Vagina (tissue), 2 donors: ENCODE measurements around the gene ARHGAP10. TPM values are rescaled to one million over a fixed set of nuclear protein-coding genes. Genes with fewer than 3 reads are reported as not detected.

Experiments used
- DNase-seq, 2 donors: peaks; one replicate each; pipeline ENCODE4 v3.0.0-alpha.2; 2017; ENCODE audit errors: extremely low spot score in 2 of 2
- H3K27ac ChIP-seq: fragments of 200-600 bp; sonication (generic); one replicate; pipeline ENCODE4 v1.5.1; 2019
- H3K27me3 ChIP-seq: fragments of 200-600 bp; sonication (generic); one replicate; pipeline ENCODE4 v1.5.1; 2019
- H3K36me3 ChIP-seq, 2 donors: fragments of 200-600 bp; sonication (generic); one replicate each; pipeline ENCODE4 v1.5.1; 2017 to 2019
- H3K4me1 ChIP-seq: fragments of 200-600 bp; sonication (generic); one replicate; pipeline ENCODE4 v1.5.1; 2019
- H3K4me3 ChIP-seq, 2 donors: fragments of 200-600 bp; sonication (generic); 1 replicate in 1 of 2; 2 replicates in 1 of 2; pipeline ENCODE4 v1.5.1; 2016 to 2019
- H3K9me3 ChIP-seq: fragments of 200-600 bp; sonication (generic); one replicate; pipeline ENCODE4 v1.5.1; 2019
- CTCF ChIP-seq, 3 experiments: fragments of 450-650 bp in 2 of 3; fragments of 200-600 bp in 1 of 3; sonication (generic) in 1 of 3; IDR thresholded peaks; one replicate each; pipeline ENCODE4 v1.5.1; 2017 to 2019; ENCODE audit warnings: antibody characterized with exemption in 3 of 3, mild to moderate bottlenecking in 2 of 3, moderate library complexity in 2 of 3
- POLR2A ChIP-seq, 2 donors: fragments of 450-650 bp; IDR thresholded peaks; one replicate each; pipeline ENCODE4 v1.6.1; 2017; ENCODE audit warnings: antibody characterized with exemption in 2 of 2, mild to moderate bottlenecking in 2 of 2, moderate library complexity in 2 of 2
- POLR2AphosphoS5 ChIP-seq, 2 donors: sonication (generic); formaldehyde crosslinking; IDR thresholded peaks; one replicate each; pipeline ENCODE4 v1.9.0; 2017; ENCODE audit warnings: antibody characterized with exemption in 2 of 2, mild to moderate bottlenecking in 2 of 2, low read depth in 1 of 2; ENCODE audit not compliant: insufficient read depth in 1 of 2
- intact Hi-C: fragments of 100-400 bp; cut with DNase I; formaldehyde crosslinking; loops from one replicate; pipeline ENCODE4 v1.15.1; 2023
- total RNA-seq: library from RNA; depleted of rRNA; stranded (reverse); fragments of >200 nt; gene quantifications from one replicate; pipeline ENCODE4 v1.2.3, GENCODE V29; 2016

Gene ARHGAP10
- total RNA-seq, 1 donor from 2014 or later, result 55.5 TPM

- no peak for DNase-seq
- peaks cover 18% of the 10 kb centered on the region for H3K4me1 ChIP-seq
- no peak overlapping the region for H3K4me3 ChIP-seq
- TF ChIP-seq POLR2A (IDR thresholded peaks at IDR 0.05), result no peak
- TF ChIP-seq POLR2AphosphoS5 (IDR thresholded peaks at IDR 0.05; ENCODE audit: insufficient read depth in 1 of 2, low read depth in 1 of 2), result no peak
- no peak for TF ChIP-seq CTCF (IDR thresholded peaks at IDR 0.05)
- peaks cover 0 to 4% of the 10 kb centered on the region in 2 donors for H3K36me3 ChIP-seq
- H3K27me3 ChIP-seq, result no peaks in the 10 kb centered on the region
- intact Hi-C loops, result no loop called here
- no peak overlapping the region for H3K27ac ChIP-seq
- no peaks in the 10 kb centered on the region for H3K9me3 ChIP-seq
These were observed 312.4 kb downstream of the ARHGAP10 start for GRCh38 chr4:148044089-148044911.

GRCh38 chr4:148044912-148045352 lies 313.0 kb downstream of the ARHGAP10 start:
- no peaks in the 10 kb centered on the region for H3K9me3 ChIP-seq
- intact Hi-C loops, result no loop called here
- no peak for DNase-seq
- no peak for TF ChIP-seq CTCF (IDR thresholded peaks at IDR 0.05)
- no peak for TF ChIP-seq POLR2AphosphoS5 (IDR thresholded peaks at IDR 0.05; ENCODE audit: insufficient read depth in 1 of 2, low read depth in 1 of 2)
- TF ChIP-seq POLR2A (IDR thresholded peaks at IDR 0.05), result no peak
- no peak overlapping the region for H3K27ac ChIP-seq
- H3K4me3 ChIP-seq, result no peak overlapping the region
- peaks cover 18% of the 10 kb centered on the region for H3K4me1 ChIP-seq
- H3K27me3 ChIP-seq, result no peaks in the 10 kb centered on the region
- H3K36me3 ChIP-seq, result peaks cover 0 to 4% of the 10 kb centered on the region in 2 donors

GRCh38 chr4:148048598-148048997 lies 316.7 kb downstream of the ARHGAP10 start:
- Histone ChIP-seq H3K4me3 (no peak overlapping the region), H3K27me3 (no peaks in the 10 kb centered on the region), H3K9me3 (no peaks in the 10 kb centered on the region), H3K36me3 (peaks cover 0 to 4% of the 10 kb centered on the region in 2 donors), H3K4me1 (peaks cover 24% of the 10 kb centered on the region), H3K27ac (no peak overlapping the region)
- TF ChIP-seq CTCF (IDR thresholded peaks at IDR 0.05), result no peak
- TF ChIP-seq POLR2A (IDR thresholded peaks at IDR 0.05), result no peak
- no peak for TF ChIP-seq POLR2AphosphoS5 (IDR thresholded peaks at IDR 0.05; ENCODE audit: insufficient read depth in 1 of 2, low read depth in 1 of 2)
- DNase-seq, result no peak
- intact Hi-C loops, result no loop called here

- H3K36me3 ChIP-seq, result peaks cover 0 to 4% of the 10 kb centered on the region in 2 donors
- H3K4me3 ChIP-seq, result no peak overlapping the region
- intact Hi-C loops, result no loop called here
- no peaks in the 10 kb centered on the region for H3K9me3 ChIP-seq
- no peak for TF ChIP-seq CTCF (IDR thresholded peaks at IDR 0.05)
- no peak for TF ChIP-seq POLR2A (IDR thresholded peaks at IDR 0.05)
- TF ChIP-seq POLR2AphosphoS5 (IDR thresholded peaks at IDR 0.05; ENCODE audit: insufficient read depth in 1 of 2, low read depth in 1 of 2), result no peak
- no peak overlapping the region for H3K27ac ChIP-seq
- H3K4me1 ChIP-seq, result peaks cover 25% of the 10 kb centered on the region
- no peaks in the 10 kb centered on the region for H3K27me3 ChIP-seq
- DNase-seq, result no peak
These were observed 319.5 kb downstream of the ARHGAP10 start for GRCh38 chr4:148051403-148051802.

GRCh38 chr4:148052448-148052847 lies 320.6 kb downstream of the ARHGAP10 start:
- DNase-seq, result no peak
- Histone ChIP-seq H3K4me1 (peaks cover 31% of the 10 kb centered on the region), H3K9me3 (no peaks in the 10 kb centered on the region), H3K27me3 (no peaks in the 10 kb centered on the region), H3K36me3 (peaks cover 0 to 4% of the 10 kb centered on the region in 2 donors), H3K4me3 (no peak overlapping the region), H3K27ac (no peak overlapping the region)
- TF ChIP-seq POLR2A (IDR thresholded peaks at IDR 0.05), result no peak
- TF ChIP-seq POLR2AphosphoS5 (IDR thresholded peaks at IDR 0.05; ENCODE audit: insufficient read depth in 1 of 2, low read depth in 1 of 2), result no peak
- TF ChIP-seq CTCF (IDR thresholded peaks at IDR 0.05), result no peak
- intact Hi-C loops, result no loop called here
